DND-41 (cell line): ENCODE results near the gene CDYL2.

Source experiments
- ATAC-seq: fragments of 200-7000 bp; cut with Tn5 transposase; 3 replicates; pipeline ENCODE4 v1.9.1; 2021; ENCODE audit warnings: low read depth; ENCODE audit not compliant: insufficient read depth
- DNase-seq: peaks from one replicate; pipeline ENCODE4 v3.0.0-alpha.2; 2020
- H2AFZ ChIP-seq: 2 replicates; pipeline ENCODE4 v1.6.0; 2012; ENCODE audit warnings: low read depth, low read length
- H3K27ac ChIP-seq: 2 replicates; pipeline ENCODE4 v1.5.1; 2012; ENCODE audit warnings: low read length, inconsistent platforms
- H3K27me3 ChIP-seq: fragments of 200-600 bp; sonication (generic); 2 replicates; pipeline ENCODE4 v1.6.0; 2012; ENCODE audit warnings: low read length, mild to moderate bottlenecking, inconsistent platforms; ENCODE audit not compliant: insufficient read depth, poor library complexity
- H3K36me3 ChIP-seq: 2 replicates; pipeline ENCODE4 v1.5.1; 2012; ENCODE audit warnings: low read length, inconsistent platforms; ENCODE audit not compliant: insufficient read depth
- H3K4me1 ChIP-seq: 2 replicates; pipeline ENCODE4 v1.5.1; 2012; ENCODE audit warnings: mild to moderate bottlenecking, low read length; ENCODE audit not compliant: insufficient read depth
- H3K4me2 ChIP-seq: 2 replicates; pipeline ENCODE4 v1.6.0; 2012; ENCODE audit warnings: mild to moderate bottlenecking, moderate library complexity, low read length, inconsistent platforms; ENCODE audit not compliant: insufficient read depth
- H3K4me3 ChIP-seq, 2 experiments: fragments of 200-600 bp in 1 of 2; shearing (Covaris generic) in 1 of 2; 2 replicates each; pipeline ENCODE4 v1.5.1; 2012 to 2016; ENCODE audit warnings: inconsistent platforms in 2 of 2, low read length in 2 of 2, mild to moderate bottlenecking in 2 of 2, low read depth in 1 of 2, moderate library complexity in 1 of 2
- H3K79me2 ChIP-seq: 2 replicates; pipeline ENCODE4 v1.6.0; 2012; ENCODE audit warnings: low read length, inconsistent platforms; ENCODE audit not compliant: insufficient read depth
- H3K9ac ChIP-seq: 2 replicates; pipeline ENCODE4 v1.6.0; 2012; ENCODE audit warnings: low read depth, mild to moderate bottlenecking, inconsistent platforms, low read length, moderate library complexity
- H3K9me3 ChIP-seq: 2 replicates; pipeline ENCODE4 v1.5.1; 2012; ENCODE audit warnings: low read length, moderate library complexity, mild to moderate bottlenecking, inconsistent platforms; ENCODE audit not compliant: insufficient read depth, severe bottlenecking
- H4K20me1 ChIP-seq: 2 replicates; pipeline ENCODE4 v1.6.0; 2012; ENCODE audit warnings: low read length; ENCODE audit not compliant: insufficient read depth
- EZH2 ChIP-seq: IDR thresholded peaks from 3 replicates; pipeline ENCODE4 v1.6.1; 2012; ENCODE audit warnings: borderline replicate concordance, low read depth, mild to moderate bottlenecking, moderate library complexity, low read length, inconsistent platforms; ENCODE audit not compliant: severe bottlenecking
- TF ChIP-seq, protein P1 (sequence below): IDR thresholded peaks from 2 replicates; pipeline ENCODE4 v1.5.1; 2012; ENCODE audit warnings: borderline replicate concordance, low read length, moderate library complexity, mild to moderate bottlenecking; ENCODE audit not compliant: poor library complexity, severe bottlenecking; ENCODE audit errors: extremely low read depth

The CDYL2 gene

DNA sequence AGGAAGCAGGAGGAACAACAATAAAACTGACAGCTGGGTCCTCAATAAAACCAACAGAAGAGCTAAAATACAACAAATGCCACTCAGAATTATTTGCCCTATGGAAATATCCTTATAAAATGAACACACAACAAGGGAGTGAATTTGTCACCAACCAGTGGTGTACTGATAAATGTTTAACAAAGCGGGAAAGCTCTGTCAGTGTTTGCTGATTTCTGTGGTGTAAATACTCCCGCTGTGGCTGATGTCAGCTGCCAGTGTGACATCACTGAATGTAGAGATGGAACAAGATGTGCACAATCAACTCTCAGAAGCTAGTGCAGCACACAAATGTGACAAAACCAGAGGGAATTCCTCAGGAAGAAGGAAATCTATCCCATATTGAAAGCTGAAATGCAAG lies 51.9 kb downstream of the CDYL2 start:
- H3K4me2 ChIP-seq = no peak overlapping the region
- no peak overlapping the region for H3K9ac ChIP-seq
- TF ChIP-seq, protein P1, sequence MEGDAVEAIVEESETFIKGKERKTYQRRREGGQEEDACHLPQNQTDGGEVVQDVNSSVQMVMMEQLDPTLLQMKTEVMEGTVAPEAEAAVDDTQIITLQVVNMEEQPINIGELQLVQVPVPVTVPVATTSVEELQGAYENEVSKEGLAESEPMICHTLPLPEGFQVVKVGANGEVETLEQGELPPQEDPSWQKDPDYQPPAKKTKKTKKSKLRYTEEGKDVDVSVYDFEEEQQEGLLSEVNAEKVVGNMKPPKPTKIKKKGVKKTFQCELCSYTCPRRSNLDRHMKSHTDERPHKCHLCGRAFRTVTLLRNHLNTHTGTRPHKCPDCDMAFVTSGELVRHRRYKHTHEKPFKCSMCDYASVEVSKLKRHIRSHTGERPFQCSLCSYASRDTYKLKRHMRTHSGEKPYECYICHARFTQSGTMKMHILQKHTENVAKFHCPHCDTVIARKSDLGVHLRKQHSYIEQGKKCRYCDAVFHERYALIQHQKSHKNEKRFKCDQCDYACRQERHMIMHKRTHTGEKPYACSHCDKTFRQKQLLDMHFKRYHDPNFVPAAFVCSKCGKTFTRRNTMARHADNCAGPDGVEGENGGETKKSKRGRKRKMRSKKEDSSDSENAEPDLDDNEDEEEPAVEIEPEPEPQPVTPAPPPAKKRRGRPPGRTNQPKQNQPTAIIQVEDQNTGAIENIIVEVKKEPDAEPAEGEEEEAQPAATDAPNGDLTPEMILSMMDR = no peak
- TF ChIP-seq EZH2 = no peak
- DNase-seq (no peak), ATAC-seq (no peak)
- no peak overlapping the region for H3K4me3 ChIP-seq
- no peaks in the 10 kb centered on the region for H3K36me3 ChIP-seq
- no peaks in the 10 kb centered on the region for H3K4me1 ChIP-seq
- no peak overlapping the region for H3K27ac ChIP-seq
- H4K20me1 ChIP-seq = no peaks in the 10 kb centered on the region
- H3K79me2 ChIP-seq = no peaks in the 10 kb centered on the region
- no peak overlapping the region for H2AFZ ChIP-seq
- H3K9me3 ChIP-seq = no peaks in the 10 kb centered on the region
- H3K27me3 ChIP-seq = peaks cover 2% of the 10 kb centered on the region

DNA sequence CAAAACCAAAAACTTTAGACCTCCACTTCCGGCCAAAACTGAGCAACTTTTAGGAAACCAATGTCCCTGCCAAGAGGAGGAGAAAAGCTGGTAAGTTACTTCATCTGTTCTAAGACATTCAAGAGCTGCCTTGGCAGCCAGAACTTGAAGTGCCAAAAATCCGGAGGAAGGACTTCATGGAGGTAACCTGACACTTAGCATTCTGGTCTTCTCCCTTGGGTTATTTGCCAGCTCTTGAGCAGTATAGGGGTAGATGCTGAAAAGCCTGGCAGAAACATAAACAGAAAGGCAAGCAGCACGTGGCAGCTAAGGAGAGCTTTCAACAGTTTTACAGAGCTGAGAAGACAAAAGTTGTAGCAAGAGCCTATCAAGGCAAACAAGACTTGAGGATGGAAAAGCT lies 53.2 kb downstream of the CDYL2 start:
- Histone ChIP-seq H3K4me2 (no peak overlapping the region), H3K27me3 (peaks cover 2% of the 10 kb centered on the region), H3K4me1 (no peaks in the 10 kb centered on the region), H3K4me3 (no peak overlapping the region), H3K79me2 (no peaks in the 10 kb centered on the region), H3K9me3 (no peaks in the 10 kb centered on the region), H3K9ac (no peak overlapping the region), H2AFZ (no peak overlapping the region), H3K27ac (no peak overlapping the region), H3K36me3 (no peaks in the 10 kb centered on the region), H4K20me1 (no peaks in the 10 kb centered on the region)
- no peak for TF ChIP-seq EZH2
- TF ChIP-seq, protein P1 = no peak
- DNase-seq = no peak
- ATAC-seq = no peak

GRCh38 chr16:80746231-80746630 lies 58.2 kb downstream of the CDYL2 start:
- Histone ChIP-seq H3K9me3 (no peaks in the 10 kb centered on the region), H3K27ac (no peak overlapping the region), H2AFZ (no peak overlapping the region), H3K79me2 (no peaks in the 10 kb centered on the region), H3K4me3 (no peak overlapping the region), H3K27me3 (peaks cover 2% of the 10 kb centered on the region), H3K36me3 (no peaks in the 10 kb centered on the region), H4K20me1 (no peaks in the 10 kb centered on the region), H3K9ac (no peak overlapping the region), H3K4me2 (no peak overlapping the region), H3K4me1 (no peaks in the 10 kb centered on the region)
- TF ChIP-seq, protein P1 = no peak
- TF ChIP-seq EZH2 = no peak
- DNase-seq (no peak), ATAC-seq (no peak)

DNA sequence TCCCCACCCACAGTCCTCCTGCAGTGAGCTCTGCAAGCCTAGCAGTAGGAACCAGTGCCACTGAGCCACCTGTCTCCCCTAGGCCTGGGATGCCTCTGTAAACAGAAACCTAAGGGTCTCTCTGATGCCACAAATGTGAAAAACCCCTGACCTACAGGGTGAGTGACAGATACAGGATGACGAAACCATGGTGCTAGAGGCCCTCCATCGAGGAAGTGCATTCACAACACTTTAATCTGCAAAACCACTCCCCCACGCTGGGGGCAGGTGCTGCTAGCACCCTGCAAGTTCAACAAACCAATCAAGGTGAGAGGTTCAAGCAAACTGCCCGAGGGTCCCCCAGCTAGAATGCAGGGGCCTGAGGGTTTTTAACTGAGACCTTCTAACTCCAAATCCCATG lies 59.5 kb downstream of the CDYL2 start:
- H3K9ac ChIP-seq = no peak overlapping the region
- no peaks in the 10 kb centered on the region for H3K4me1 ChIP-seq
- no peak for TF ChIP-seq EZH2
- TF ChIP-seq, protein P1 = no peak
- H3K36me3 ChIP-seq = no peaks in the 10 kb centered on the region
- no peak overlapping the region for H3K4me2 ChIP-seq
- no peak for DNase-seq
- no peak overlapping the region for H3K27ac ChIP-seq
- no peak overlapping the region for H3K4me3 ChIP-seq
- no peak overlapping the region for H2AFZ ChIP-seq
- no peak for ATAC-seq
- H3K79me2 ChIP-seq = no peaks in the 10 kb centered on the region
- no peaks in the 10 kb centered on the region for H3K27me3 ChIP-seq
- H4K20me1 ChIP-seq = no peaks in the 10 kb centered on the region
- no peaks in the 10 kb centered on the region for H3K9me3 ChIP-seq
